SK-N-SH (cell line): ENCODE results near the gene MFN1. TPM values are rescaled to one million over a fixed set of nuclear protein-coding genes. Genes with fewer than 3 reads are reported as not detected.

Source experiments
- CTCF ChIA-PET: fragments of 300-600, 350-600 bp; formaldehyde crosslinking; extraction: SDS; loops from one replicate; lab custom pipeline; 2021; lab: Yijun Ruan, JAX
- POLR2A ChIA-PET: fragments of 350-600 bp; sonication (Branson Sonifier 250); formaldehyde crosslinking; extraction: SDS; loops from one replicate; lab custom pipeline; 2020; ENCODE audit warnings: antibody characterized with exemption, inconsistent platforms; lab: Yijun Ruan, JAX
- DNase-seq: peaks from one replicate; pipeline ENCODE4 v3.0.0; 2012
- H2AFZ ChIP-seq: fragments of 200-600 bp; sonication (generic); 2 replicates; pipeline ENCODE4 v1.8.1; 2016; ENCODE audit warnings: antibody characterized with exemption, mild to moderate bottlenecking, low read depth
- H3F3A ChIP-seq: fragments of 200-600 bp; sonication (generic); replicated peaks from 2 replicates; pipeline ENCODE3; 2016; ENCODE audit warnings: antibody characterized with exemption, mild to moderate bottlenecking; ENCODE audit not compliant: insufficient read depth
- H3K27ac ChIP-seq, 2 experiments: fragments of 200-500 bp in 1 of 2; fragments of 200-600 bp in 1 of 2; sonication (Bioruptor generic) in 1 of 2; sonication (generic), shearing (Covaris generic) in 1 of 2; 2 replicates each; pipeline versions ENCODE4 v1.5.1 to v1.6.1; 2014 to 2016; ENCODE audit warnings: low read depth in 2 of 2, inconsistent platforms in 1 of 2, low read length in 1 of 2, mild to moderate bottlenecking in 1 of 2, mixed read lengths in 1 of 2
- H3K27me3 ChIP-seq: fragments of 200-600 bp; sonication (generic), shearing (Covaris generic); 2 replicates; pipeline ENCODE4 v1.6.1; 2016; ENCODE audit warnings: mixed run types; ENCODE audit not compliant: insufficient read depth
- H3K36me3 ChIP-seq, 2 experiments: fragments of 200-500 bp in 1 of 2; fragments of 200-600 bp in 1 of 2; sonication (Bioruptor generic) in 1 of 2; sonication (generic) in 1 of 2; replicated peaks in 1 of 2; 2 replicates each; pipeline versions ENCODE3 to v1.5.1; 2014 to 2016; ENCODE audit warnings: low read length in 1 of 2, mild to moderate bottlenecking in 1 of 2; ENCODE audit not compliant: insufficient read depth in 2 of 2, control insufficient read depth in 1 of 2
- H3K4me1 ChIP-seq, 2 experiments: fragments of 200-500 bp in 1 of 2; fragments of 200-600 bp in 1 of 2; sonication (Bioruptor generic) in 1 of 2; sonication (generic), shearing (Covaris generic) in 1 of 2; 2 replicates each; pipeline versions ENCODE4 v1.5.1 to v1.6.1; 2014 to 2016; ENCODE audit warnings: low read depth in 1 of 2, low read length in 1 of 2, mixed run types in 1 of 2; ENCODE audit not compliant: insufficient read depth in 2 of 2, control insufficient read depth in 1 of 2
- H3K4me2 ChIP-seq: fragments of 200-600 bp; sonication (generic), shearing (Covaris generic); 2 replicates; pipeline ENCODE4 v1.6.1; 2017; ENCODE audit warnings: mixed run types
- H3K4me3 ChIP-seq, 2 experiments: fragments of 200-500 bp in 1 of 2; fragments of 200-600 bp in 1 of 2; sonication (Bioruptor generic) in 1 of 2; sonication (generic), shearing (Covaris generic) in 1 of 2; 2 replicates each; pipeline versions ENCODE4 v1.5.1 to v1.8.1; 2014 to 2016; ENCODE audit warnings: low read depth in 2 of 2, inconsistent platforms in 1 of 2, low read length in 1 of 2, mild to moderate bottlenecking in 1 of 2, mixed read lengths in 1 of 2, moderate library complexity in 1 of 2
- H3K79me2 ChIP-seq: fragments of 200-600 bp; sonication (generic); 2 replicates; pipeline ENCODE4 v1.8.1; 2017; ENCODE audit warnings: mild to moderate bottlenecking; ENCODE audit not compliant: insufficient read depth
- H3K9ac ChIP-seq: fragments of 200-600 bp; sonication (generic); 2 replicates; pipeline ENCODE4 v1.6.1; 2017; ENCODE audit warnings: mixed run types
- H3K9me2 ChIP-seq: fragments of 200-600 bp; sonication (generic); 2 replicates; pipeline ENCODE4 v1.6.1; 2017; ENCODE audit warnings: mixed run types
- H3K9me3 ChIP-seq: fragments of 200-600 bp; sonication (generic); 2 replicates; pipeline ENCODE4 v1.6.1; 2017; ENCODE audit warnings: mixed run types, mild to moderate bottlenecking, moderate library complexity
- H4K20me1 ChIP-seq: fragments of 200-600 bp; sonication (generic); 2 replicates; pipeline ENCODE4 v1.6.1; 2017; ENCODE audit warnings: mild to moderate bottlenecking, mixed run types; ENCODE audit not compliant: insufficient read depth
- CHD2 ChIP-seq: fragments of 150-350 bp; IDR thresholded peaks from 2 replicates; pipeline ENCODE4 v1.6.1; 2018; ENCODE audit warnings: low read length; ENCODE audit not compliant: partially characterized antibody
- ELF1 ChIP-seq: IDR thresholded peaks from 2 replicates; pipeline ENCODE4 v1.4.0; 2012
- EP300 ChIP-seq, 2 experiments: IDR thresholded peaks; 2 replicates each; pipeline versions ENCODE4 v1.4.0 to v1.6.1; 2012; ENCODE audit warnings: borderline replicate concordance in 1 of 2, low read depth in 1 of 2, low read length in 1 of 2
- EZH2phosphoT487 ChIP-seq: fragments of 200-600 bp; sonication (generic); IDR thresholded peaks from 2 replicates; pipeline ENCODE4 v1.6.1; 2017; ENCODE audit warnings: low read depth, mixed run types, mild to moderate bottlenecking, antibody characterized with exemption, moderate library complexity, borderline replicate concordance
- FOXM1 ChIP-seq: IDR thresholded peaks from 2 replicates; pipeline ENCODE4 v1.4.0; 2012; ENCODE audit warnings: low read depth, mild to moderate bottlenecking
- GABPA ChIP-seq: IDR thresholded peaks from 2 replicates; pipeline ENCODE4 v1.4.0; 2012; ENCODE audit warnings: low read depth, mild to moderate bottlenecking
- MEF2A ChIP-seq: IDR thresholded peaks from 2 replicates; pipeline ENCODE4 v1.4.0; 2012; ENCODE audit warnings: low read depth, borderline replicate concordance
- MXI1 ChIP-seq: IDR thresholded peaks from 2 replicates; pipeline ENCODE4 v1.6.1; 2012; ENCODE audit warnings: mild to moderate bottlenecking, low read depth, low read length, improper control_type of control experiment
- NRF1 ChIP-seq: IDR thresholded peaks from 2 replicates; pipeline ENCODE4 v1.6.1; 2012; ENCODE audit warnings: low read depth, mild to moderate bottlenecking, low read length
- POLR2AphosphoS5 ChIP-seq: IDR thresholded peaks from 2 replicates; pipeline ENCODE4 v1.6.1; 2012; ENCODE audit warnings: low read depth, low read length
- RAD21 ChIP-seq: IDR thresholded peaks from 2 replicates; pipeline ENCODE4 v1.6.1; 2012; ENCODE audit warnings: mild to moderate bottlenecking, low read length
- RCOR1 ChIP-seq: fragments of 150-350 bp; IDR thresholded peaks from 2 replicates; pipeline ENCODE4 v1.6.1; 2017; ENCODE audit warnings: antibody characterized with exemption, low read length
- RFX5 ChIP-seq: IDR thresholded peaks from 2 replicates; pipeline ENCODE4 v1.6.1; 2012; ENCODE audit warnings: mild to moderate bottlenecking, improper control_type of control experiment, low read length
- RXRA ChIP-seq: IDR thresholded peaks from 2 replicates; pipeline ENCODE4 v1.4.0; 2012; ENCODE audit warnings: low read depth, mild to moderate bottlenecking, borderline replicate concordance
- SMC3 ChIP-seq: IDR thresholded peaks from 2 replicates; pipeline ENCODE4 v1.6.1; 2012; ENCODE audit warnings: low read depth, low read length, improper control_type of control experiment
- TAF1 ChIP-seq: IDR thresholded peaks from 2 replicates; pipeline ENCODE4 v1.6.1; 2012; ENCODE audit warnings: low read depth, mild to moderate bottlenecking, low read length, moderate library complexity, borderline replicate concordance
- WGBS: methylation state at CpG from one replicate; pipeline ENCODE4 v1.1.6; 2017; ENCODE audit warnings: low lambda C conversion rate; 5-methylcytosine and 5-hydroxymethylcytosine counted together
- polyA plus RNA-seq, 3 experiments: library from polyadenylated mRNA; depleted of rRNA; stranded (reverse); fragments of >200 nt; gene quantifications; 2 replicates each; pipeline ENCODE4 v1.2.3, GENCODE V29; 2012
- TF ChIP-seq, protein P1 (sequence below): IDR thresholded peaks from 2 replicates; pipeline ENCODE4 v1.4.0; 2012; ENCODE audit warnings: low read depth, borderline replicate concordance
- TF ChIP-seq, protein P2 (sequence below): IDR thresholded peaks from 2 replicates; pipeline ENCODE4; 2012
- TF ChIP-seq, protein P3 (sequence below): IDR thresholded peaks from 2 replicates; pipeline ENCODE4 v1.4.0; 2012; ENCODE audit warnings: low read depth, borderline replicate concordance
- TF ChIP-seq, protein P4 (sequence below): fragments of 150-350 bp; IDR thresholded peaks from 2 replicates; pipeline ENCODE4 v1.6.1; 2016; ENCODE audit warnings: mild to moderate bottlenecking, low read depth, low read length

The MFN1 gene
- polyA plus RNA-seq, 1 of the 3 experiments (the other 2 are of a cell fraction) = 15.7 TPM

DNA sequence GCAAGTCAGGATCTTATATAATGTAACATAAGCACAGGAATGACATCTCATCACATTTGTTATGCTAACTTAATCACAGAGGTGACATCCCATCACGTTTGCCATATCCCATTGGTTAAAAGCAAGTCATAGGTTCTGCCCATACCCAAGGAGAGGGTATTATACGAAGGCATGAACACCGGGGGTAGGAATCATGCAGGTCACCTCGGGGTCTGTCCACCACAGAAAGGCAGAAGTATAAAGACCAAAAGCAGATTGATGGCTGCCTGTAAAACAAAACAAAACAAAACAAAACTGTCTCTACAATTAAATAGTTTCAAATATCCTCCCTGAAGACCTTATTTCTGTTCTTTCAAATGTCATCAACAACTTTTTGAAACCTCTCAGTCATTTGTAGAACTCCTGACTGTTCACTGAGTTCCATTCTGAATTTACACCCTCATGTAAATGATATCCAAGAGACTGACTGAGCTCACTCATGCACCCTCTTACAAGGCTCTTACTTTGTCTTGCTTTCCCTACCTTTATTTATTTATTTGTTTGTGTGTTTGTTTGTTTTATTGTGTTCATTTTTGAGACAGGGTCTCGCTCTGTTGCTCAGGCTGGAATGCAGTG, 47.4 kb upstream of the MFN1 start:
- no peaks in the 10 kb centered on the region for H3K36me3 ChIP-seq
- no peaks in the 10 kb centered on the region for H3K79me2 ChIP-seq
- no peak for DNase-seq
- WGBS = 53% methylated on average over 5 of the region's 5 CpGs
- no peak overlapping the region for H3K4me3 ChIP-seq
- H3K4me2 ChIP-seq = no peak overlapping the region
- H2AFZ ChIP-seq = no peak overlapping the region
- no peaks in the 10 kb centered on the region for H3F3A ChIP-seq
- H3K27ac ChIP-seq = no peak overlapping the region
- no peaks in the 10 kb centered on the region for H3K9me3 ChIP-seq
- ChIA-PET CTCF (no interaction called here), POLR2A (no interaction called here)
- H3K9ac ChIP-seq = no peak overlapping the region
- no peaks in the 10 kb centered on the region for H4K20me1 ChIP-seq
- no peaks in the 10 kb centered on the region for H3K27me3 ChIP-seq
- TF ChIP-seq NRF1 (no peak), FOXM1 (no peak), TAF1 (no peak), ELF1 (no peak), RAD21 (no peak), SMC3 (no peak), EP300 (IDR thresholded peaks at IDR 0.05; ENCODE audit: borderline replicate concordance in 1 of 2, low read depth in 1 of 2, low read length in 1 of 2) (no peak), MXI1 (no peak), RFX5 (no peak), MEF2A (no peak), RXRA (no peak), EZH2phosphoT487 (no peak), RCOR1 (no peak), POLR2AphosphoS5 (no peak)
- TF ChIP-seq, protein P1, sequence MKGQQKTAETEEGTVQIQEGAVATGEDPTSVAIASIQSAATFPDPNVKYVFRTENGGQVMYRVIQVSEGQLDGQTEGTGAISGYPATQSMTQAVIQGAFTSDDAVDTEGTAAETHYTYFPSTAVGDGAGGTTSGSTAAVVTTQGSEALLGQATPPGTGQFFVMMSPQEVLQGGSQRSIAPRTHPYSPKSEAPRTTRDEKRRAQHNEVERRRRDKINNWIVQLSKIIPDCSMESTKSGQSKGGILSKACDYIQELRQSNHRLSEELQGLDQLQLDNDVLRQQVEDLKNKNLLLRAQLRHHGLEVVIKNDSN = no peak
- TF ChIP-seq, protein P2, sequence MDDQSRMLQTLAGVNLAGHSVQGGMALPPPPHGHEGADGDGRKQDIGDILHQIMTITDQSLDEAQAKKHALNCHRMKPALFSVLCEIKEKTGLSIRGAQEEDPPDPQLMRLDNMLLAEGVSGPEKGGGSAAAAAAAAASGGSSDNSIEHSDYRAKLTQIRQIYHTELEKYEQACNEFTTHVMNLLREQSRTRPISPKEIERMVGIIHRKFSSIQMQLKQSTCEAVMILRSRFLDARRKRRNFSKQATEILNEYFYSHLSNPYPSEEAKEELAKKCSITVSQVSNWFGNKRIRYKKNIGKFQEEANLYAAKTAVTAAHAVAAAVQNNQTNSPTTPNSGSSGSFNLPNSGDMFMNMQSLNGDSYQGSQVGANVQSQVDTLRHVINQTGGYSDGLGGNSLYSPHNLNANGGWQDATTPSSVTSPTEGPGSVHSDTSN = no peak
- no peaks in the 10 kb centered on the region for H3K4me1 ChIP-seq
- no peaks in the 10 kb centered on the region for H3K9me2 ChIP-seq

DNA sequence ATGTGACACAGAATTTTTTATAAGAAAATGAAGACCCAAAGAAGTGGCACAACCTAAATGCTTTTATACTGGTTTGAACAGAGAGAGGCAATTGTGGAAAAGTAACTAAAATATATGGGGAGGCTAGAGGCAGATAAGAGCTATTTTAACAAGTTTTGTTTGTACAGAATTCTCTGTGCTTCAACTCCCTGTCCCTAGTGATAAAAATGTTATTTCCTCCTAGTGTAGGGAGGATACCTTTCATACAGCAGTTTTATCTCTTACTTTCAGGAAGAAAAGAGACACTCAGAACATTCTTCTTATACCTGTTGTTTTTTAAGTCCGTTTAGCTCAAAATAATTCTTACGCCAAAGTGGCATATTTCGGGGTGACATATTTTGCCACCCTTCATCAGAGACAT, 45.9 kb upstream of the MFN1 start:
- H3K4me1 ChIP-seq = peaks cover 0 to 6% of the 10 kb centered on the region in 2 experiments; a peak in 1 of 4 replicates
- H3K36me3 ChIP-seq = no peaks in the 10 kb centered on the region
- no peaks in the 10 kb centered on the region for H3F3A ChIP-seq
- no peak overlapping the region for H3K9ac ChIP-seq
- POLR2A ChIA-PET = no interaction called here
- 59% methylated on average over 3 of the region's 3 CpGs for WGBS
- H3K27me3 ChIP-seq = no peaks in the 10 kb centered on the region
- no peak overlapping the region for H3K4me3 ChIP-seq
- H4K20me1 ChIP-seq = no peaks in the 10 kb centered on the region
- no peak overlapping the region for H3K4me2 ChIP-seq
- no peak for DNase-seq
- no peaks in the 10 kb centered on the region for H3K9me2 ChIP-seq
- H3K27ac ChIP-seq = no peak overlapping the region
- H3K79me2 ChIP-seq = no peaks in the 10 kb centered on the region
- H3K9me3 ChIP-seq = no peaks in the 10 kb centered on the region
- H2AFZ ChIP-seq = no peak overlapping the region
- CTCF ChIA-PET = interaction anchor here (1.4 kb wide), 2 partner anchors 196 to 275 kb away, joined by 3 read pairs; no protein-coding TSS in a partner anchor
- TF ChIP-seq, protein P3, sequence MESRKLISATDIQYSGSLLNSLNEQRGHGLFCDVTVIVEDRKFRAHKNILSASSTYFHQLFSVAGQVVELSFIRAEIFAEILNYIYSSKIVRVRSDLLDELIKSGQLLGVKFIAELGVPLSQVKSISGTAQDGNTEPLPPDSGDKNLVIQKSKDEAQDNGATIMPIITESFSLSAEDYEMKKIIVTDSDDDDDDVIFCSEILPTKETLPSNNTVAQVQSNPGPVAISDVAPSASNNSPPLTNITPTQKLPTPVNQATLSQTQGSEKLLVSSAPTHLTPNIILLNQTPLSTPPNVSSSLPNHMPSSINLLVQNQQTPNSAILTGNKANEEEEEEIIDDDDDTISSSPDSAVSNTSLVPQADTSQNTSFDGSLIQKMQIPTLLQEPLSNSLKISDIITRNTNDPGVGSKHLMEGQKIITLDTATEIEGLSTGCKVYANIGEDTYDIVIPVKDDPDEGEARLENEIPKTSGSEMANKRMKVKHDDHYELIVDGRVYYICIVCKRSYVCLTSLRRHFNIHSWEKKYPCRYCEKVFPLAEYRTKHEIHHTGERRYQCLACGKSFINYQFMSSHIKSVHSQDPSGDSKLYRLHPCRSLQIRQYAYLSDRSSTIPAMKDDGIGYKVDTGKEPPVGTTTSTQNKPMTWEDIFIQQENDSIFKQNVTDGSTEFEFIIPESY = no peak
- TF ChIP-seq EZH2phosphoT487 (no peak), GABPA (no peak), CHD2 (no peak)
- TF ChIP-seq, protein P4, sequence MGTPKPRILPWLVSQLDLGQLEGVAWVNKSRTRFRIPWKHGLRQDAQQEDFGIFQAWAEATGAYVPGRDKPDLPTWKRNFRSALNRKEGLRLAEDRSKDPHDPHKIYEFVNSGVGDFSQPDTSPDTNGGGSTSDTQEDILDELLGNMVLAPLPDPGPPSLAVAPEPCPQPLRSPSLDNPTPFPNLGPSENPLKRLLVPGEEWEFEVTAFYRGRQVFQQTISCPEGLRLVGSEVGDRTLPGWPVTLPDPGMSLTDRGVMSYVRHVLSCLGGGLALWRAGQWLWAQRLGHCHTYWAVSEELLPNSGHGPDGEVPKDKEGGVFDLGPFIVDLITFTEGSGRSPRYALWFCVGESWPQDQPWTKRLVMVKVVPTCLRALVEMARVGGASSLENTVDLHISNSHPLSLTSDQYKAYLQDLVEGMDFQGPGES = no peak
- TF ChIP-seq, protein P2 = no peak
